GM21825 (cell line): ENCODE measurements around the gene FAM111A.
"Not testable (repeated sequence)": the region's sequence is repeated elsewhere in the genome, so short reads cannot be mapped to it uniquely, and the experiment has no call there.

Experiments
- ATAC-seq: cut with Tn5 transposase; IDR thresholded peaks from one replicate; pipeline ENCODE4 v1.9.1; 2021; ENCODE audit warnings: mild to moderate bottlenecking, moderate library complexity; ENCODE audit not compliant: unreplicated experiment

Gene FAM111A

GRCh38 chr11:59142530-59143507 is at the start of gene FAM111A:
FAM111A (plus strand) TSS chr11:59142856; CDS start chr11:59148873, 6,017 bp downstream.
- peak; percentile 64 for ATAC-seq

- ATAC-seq = not testable (repeated sequence)
These were observed 49.1 kb upstream of the FAM111A start for GRCh38 chr11:59093576-59093975.

- peak; percentile 88 for ATAC-seq
These were observed 47.4 kb upstream of the FAM111A start for GRCh38 chr11:59095225-59095624.

GRCh38 chr11:59095972-59096575 is 46.6 kb upstream of the FAM111A start:
- ATAC-seq = not testable (repeated sequence)

GRCh38 chr11:59097113-59097708 is 45.4 kb upstream of the FAM111A start:
- ATAC-seq = no peak

- not testable (repeated sequence) for ATAC-seq
These were observed 44.7 kb upstream of the FAM111A start for GRCh38 chr11:59097938-59098337.

GRCh38 chr11:59102259-59102765 is 40.3 kb upstream of the FAM111A start:
- ATAC-seq = peak; percentile 62

- peak; percentile 65 for ATAC-seq
These were observed 36.0 kb upstream of the FAM111A start, which contains the start of gene FAM111B for GRCh38 chr11:59106363-59107336. FAM111B (plus strand) TSS chr11:59107237; CDS start chr11:59109626, 2,389 bp downstream.

- ATAC-seq = peak; percentile 30
These were observed 34.9 kb upstream of the FAM111A start for GRCh38 chr11:59107721-59108120.

GRCh38 chr11:59112494-59112893 is 30.2 kb upstream of the FAM111A start:
- no peak for ATAC-seq

GRCh38 chr11:59114344-59114743 is 28.3 kb upstream of the FAM111A start:
- no peak for ATAC-seq

- ATAC-seq = no peak
These were observed 27.1 kb upstream of the FAM111A start for GRCh38 chr11:59115553-59115952.

- ATAC-seq = no peak
These were observed 24.9 kb upstream of the FAM111A start for GRCh38 chr11:59117774-59118173.

- no peak for ATAC-seq
These were observed 22.8 kb upstream of the FAM111A start for GRCh38 chr11:59119826-59120225.

- ATAC-seq = peak; percentile 97
These were observed 6.8 kb upstream of the FAM111A start for GRCh38 chr11:59135648-59136461.

- ATAC-seq = not testable (repeated sequence)
These were observed 6.1 kb upstream of the FAM111A start for GRCh38 chr11:59136551-59136950.

GRCh38 chr11:59137190-59137589 is 5.5 kb upstream of the FAM111A start:
- ATAC-seq = no peak

- ATAC-seq = no peak
These were observed 4.0 kb upstream of the FAM111A start for GRCh38 chr11:59138643-59139042.

GRCh38 chr11:59141191-59141590 is 1.5 kb upstream of the FAM111A start:
- ATAC-seq = no peak
